Ovary (tissue), 9 donors: ENCODE data around the gene PRR16. TPM values are rescaled to one million over a fixed set of nuclear protein-coding genes. Genes with fewer than 3 reads are reported as not detected.

Source experiments
- DNase-seq, 5 donors: peaks; one replicate each; pipeline ENCODE4 v3.0.0-alpha.2; 2019 to 2020
- H3K27ac ChIP-seq, 2 donors: fragments of 200-600 bp; one replicate each; pipeline versions ENCODE4 v1.5.1 to v1.8.0; 2019 to 2022
- H3K27me3 ChIP-seq: fragments of 200-600 bp; one replicate; pipeline ENCODE4 v1.8.0; 2022
- H3K36me3 ChIP-seq: fragments of 200-600 bp; sonication (generic); one replicate; pipeline ENCODE4 v1.5.1; 2019
- H3K4me1 ChIP-seq: one replicate; pipeline ENCODE4 v1.8.1; 2013; ENCODE audit warnings: mild to moderate bottlenecking, moderate library complexity; ENCODE audit not compliant: insufficient read depth
- H3K4me3 ChIP-seq: fragments of 200-600 bp; sonication (generic); one replicate; pipeline ENCODE4 v1.5.1; 2017
- H3K9me3 ChIP-seq, 2 donors: fragments of 200-600 bp in 1 of 2; sonication (generic) in 1 of 2; one replicate each; pipeline versions ENCODE4 v1.5.1 to v1.8.1; 2013 to 2019; ENCODE audit warnings: mild to moderate bottlenecking in 1 of 2, moderate library complexity in 1 of 2
- CTCF ChIP-seq, 3 donors: fragments of 450-650 bp in 2 of 3; fragments of 200-600 bp in 1 of 3; IDR thresholded peaks; one replicate each; pipeline versions ENCODE4 v1.5.1 to v1.8.0; 2016 to 2022; ENCODE audit warnings: antibody characterized with exemption in 3 of 3, mild to moderate bottlenecking in 1 of 3
- EP300 ChIP-seq: sonication (generic); formaldehyde crosslinking; IDR thresholded peaks from one replicate; pipeline ENCODE4 v1.6.1; 2017; ENCODE audit warnings: antibody characterized with exemption
- POLR2A ChIP-seq: fragments of 450-650 bp; IDR thresholded peaks from one replicate; pipeline ENCODE4 v1.6.1; 2017; ENCODE audit warnings: antibody characterized with exemption, mild to moderate bottlenecking, moderate library complexity
- WGBS, 3 donors: extraction: QIAGEN DNeasy Blood & Tissue Kit in 1 of 3; methylation state at CpG; one replicate each; pipeline versions ENCODE4 v1.1.5 to v1.1.7; 2013 to 2017; 5-methylcytosine and 5-hydroxymethylcytosine counted together
- intact Hi-C, 4 donors: fragments of 100-400 bp; cut with DNase I; formaldehyde crosslinking; loops; one replicate each; pipeline versions ENCODE4 v1.11.0 to v1.15.1; 2022 to 2023
- polyA plus RNA-seq, 2 donors: library from polyadenylated mRNA; stranded (reverse); fragments of 200-250 nt in 1 of 2; fragments of 350-450 nt in 1 of 2; fragmentation: Illumina TruSeq in 1 of 2; extraction: RNeasy Lipid Tissue Mini Kit (QIAGEN cat#74804) in 1 of 2; gene quantifications; one replicate each; pipeline ENCODE4 v1.2.3, GENCODE V29; 2013 to 2014
- total RNA-seq, 7 donors: library from RNA; depleted of rRNA in 2 of 7; stranded (reverse); fragments of >200 nt in 2 of 7; fragmentation: NEBNext Ultra II Directional in 3 of 7; extraction: Animal tissue kit (Norgen Biotek cat#: 25700) in 3 of 7; gene quantifications; one replicate each; pipeline versions ENCODE4 v1.1.0 to v1.2.4, GENCODE V29; 2016 to 2023
- donor health status: DM: no; HTN: no; CAD: no; lungs with moderate emphysema.
- donor health status: DM: no; HTN: no; CAD: no.
- donor health status: Bipolar disorder and iron deficiency.
- donor health status: DM: yes; HTN: yes; CAD: no.
- donor health status: DM: no; HTN: no; CAD: no.
- donor health status: DM: yes; HTN: yes; CAD: no.

Gene PRR16
- total and polyA plus RNA-seq, 9 donors = 1.5 to 11.0 (median 4.6) TPM

DNA sequence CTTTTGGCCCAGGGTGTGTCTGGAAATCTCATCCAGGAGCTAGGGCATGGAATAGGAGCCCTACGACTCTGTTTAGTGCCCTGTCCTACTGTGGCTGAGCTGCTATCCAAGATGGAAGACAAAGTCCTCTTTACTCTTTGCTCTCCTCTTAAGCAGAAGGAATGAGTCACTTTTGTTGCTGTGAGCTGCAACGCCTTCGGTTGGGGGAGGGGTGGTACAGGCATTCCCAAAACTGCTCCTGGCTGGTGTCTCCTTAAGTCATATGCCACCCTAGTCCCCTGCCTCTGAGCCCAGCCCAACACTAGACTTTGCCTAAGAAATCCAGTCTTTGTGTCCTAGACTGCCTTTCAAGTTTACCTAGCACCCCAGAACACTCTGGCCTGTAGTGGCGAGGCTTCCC, 99.9 kb downstream of the PRR16 start:
- intact Hi-C loops = no loop called here
- DNase-seq = no peak
- no peaks in the 10 kb centered on the region for H3K27me3 ChIP-seq

DNA sequence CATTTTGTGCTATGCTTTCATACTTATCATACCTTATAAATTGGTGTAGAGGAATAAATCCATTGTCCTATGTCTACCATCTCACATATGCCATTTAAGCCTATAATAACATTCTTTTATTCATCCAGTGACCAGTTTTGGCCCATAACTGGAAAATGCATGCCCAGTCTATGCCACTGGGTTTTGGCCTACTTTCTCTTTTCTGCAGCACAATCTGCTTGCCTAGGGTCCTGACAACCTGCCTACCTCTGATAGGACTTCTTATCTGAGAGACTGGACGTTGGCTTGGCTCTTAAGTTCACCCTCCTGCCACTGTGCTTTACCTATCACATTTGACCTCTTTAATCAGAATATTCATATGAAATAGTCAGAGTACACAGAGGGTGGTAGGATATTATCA, 103.0 kb downstream of the PRR16 start:
- H3K27ac ChIP-seq = no peak overlapping the region
- H3K9me3 ChIP-seq = no peaks in the 10 kb centered on the region
- no peak for DNase-seq
- intact Hi-C loops = no loop called here
- TF ChIP-seq POLR2A = no peak
- TF ChIP-seq EP300 = no peak
- TF ChIP-seq CTCF (IDR thresholded peaks at IDR 0.05) = no peak
- H3K4me1 ChIP-seq = no peaks in the 10 kb centered on the region
- WGBS, 3 donors = 27 to 47% (median 45%) methylated on average over 1 of the region's 1 CpG
- H3K27me3 ChIP-seq = no peaks in the 10 kb centered on the region
- no peaks in the 10 kb centered on the region for H3K36me3 ChIP-seq
- H3K4me3 ChIP-seq = no peak overlapping the region

More for the DNA sequence above, 99.9 kb downstream of the PRR16 start:
- Histone ChIP-seq H3K36me3 (no peaks in the 10 kb centered on the region), H3K4me1 (no peaks in the 10 kb centered on the region), H3K4me3 (no peak overlapping the region), H3K9me3 (no peaks in the 10 kb centered on the region), H3K27ac (no peak overlapping the region)
- no peak for TF ChIP-seq POLR2A
- TF ChIP-seq EP300 = no peak
- TF ChIP-seq CTCF (IDR thresholded peaks at IDR 0.05) = no peak
- WGBS, 3 donors = 84 to 87% (median 86%) methylated on average over 4 of the region's 4 CpGs

DNA sequence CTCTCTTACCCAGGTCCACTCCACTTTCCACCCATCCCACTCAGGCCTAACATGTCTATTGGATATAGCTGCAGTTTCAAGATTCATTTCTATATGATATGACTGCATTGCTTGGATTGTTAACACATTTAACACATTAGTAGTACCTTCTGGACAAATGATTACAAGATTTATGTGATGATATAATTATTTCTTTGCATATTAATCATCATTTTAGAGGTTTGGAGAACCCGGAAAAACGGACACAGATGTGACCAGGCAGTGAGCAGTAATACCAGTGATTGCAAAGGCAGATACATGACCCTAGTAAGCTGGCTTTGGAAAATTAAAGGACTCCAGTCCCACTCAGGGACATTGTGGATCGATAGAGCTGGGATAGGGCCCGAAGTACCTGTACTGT, 103.8 kb downstream of the PRR16 start:
- TF ChIP-seq POLR2A (no peak), EP300 (no peak), CTCF (IDR thresholded peaks at IDR 0.05) (no peak)
- intact Hi-C loops = no loop called here
- DNase-seq = no peak
- Histone ChIP-seq H3K27me3 (no peaks in the 10 kb centered on the region), H3K9me3 (no peaks in the 10 kb centered on the region), H3K4me3 (no peak overlapping the region), H3K36me3 (no peaks in the 10 kb centered on the region), H3K4me1 (no peaks in the 10 kb centered on the region), H3K27ac (no peak overlapping the region)
- 68 to 77% (median 68%) methylated on average over 4 of the region's 4 CpGs for WGBS, 3 donors

- Histone ChIP-seq H3K4me1 (no peaks in the 10 kb centered on the region), H3K36me3 (no peaks in the 10 kb centered on the region), H3K4me3 (no peak overlapping the region), H3K27me3 (no peaks in the 10 kb centered on the region), H3K27ac (no peak overlapping the region), H3K9me3 (no peaks in the 10 kb centered on the region)
- TF ChIP-seq CTCF (IDR thresholded peaks at IDR 0.05) = no peak
- no peak for TF ChIP-seq EP300
- TF ChIP-seq POLR2A = no peak
- no peak for DNase-seq
- intact Hi-C loops = no loop called here
Observed at GRCh38 chr5:120568711-120569110, 104.6 kb downstream of the PRR16 start.

GRCh38 chr5:120576588-120576987, 112.5 kb downstream of the PRR16 start:
- Histone ChIP-seq H3K9me3 (no peaks in the 10 kb centered on the region), H3K27me3 (no peaks in the 10 kb centered on the region), H3K36me3 (no peaks in the 10 kb centered on the region), H3K4me3 (no peak overlapping the region), H3K4me1 (no peaks in the 10 kb centered on the region), H3K27ac (no peak overlapping the region)
- no peak for TF ChIP-seq CTCF (IDR thresholded peaks at IDR 0.05)
- TF ChIP-seq EP300 = no peak
- no peak for TF ChIP-seq POLR2A
- intact Hi-C loops = no loop called here
- 43 to 60% (median 58%) methylated on average over 1 of the region's 1 CpG for WGBS, 3 donors
- no peak for DNase-seq
